ENCODE data around the gene NCOA1.

DNA sequence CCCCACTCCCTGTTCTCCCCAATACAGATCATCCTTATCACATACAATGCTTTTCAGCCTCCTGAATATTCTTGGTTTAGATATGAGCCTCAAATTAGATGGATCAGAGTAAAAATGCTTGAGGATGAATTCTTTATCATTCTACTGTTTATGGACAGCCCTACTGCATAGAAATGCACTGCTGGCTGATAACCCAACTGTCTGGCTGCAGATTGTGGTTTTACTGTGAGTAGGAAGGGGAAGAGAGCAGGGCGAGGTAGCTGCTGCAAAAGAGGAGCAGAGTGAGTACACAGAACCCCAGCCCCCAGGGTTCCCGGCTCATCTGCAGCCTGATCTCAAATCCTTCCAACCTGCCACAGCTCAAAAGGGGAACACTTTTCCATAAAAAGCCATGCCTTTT is 29.4 kb upstream of the NCOA1 start:
- TF ChIP-seq, protein P1, sequence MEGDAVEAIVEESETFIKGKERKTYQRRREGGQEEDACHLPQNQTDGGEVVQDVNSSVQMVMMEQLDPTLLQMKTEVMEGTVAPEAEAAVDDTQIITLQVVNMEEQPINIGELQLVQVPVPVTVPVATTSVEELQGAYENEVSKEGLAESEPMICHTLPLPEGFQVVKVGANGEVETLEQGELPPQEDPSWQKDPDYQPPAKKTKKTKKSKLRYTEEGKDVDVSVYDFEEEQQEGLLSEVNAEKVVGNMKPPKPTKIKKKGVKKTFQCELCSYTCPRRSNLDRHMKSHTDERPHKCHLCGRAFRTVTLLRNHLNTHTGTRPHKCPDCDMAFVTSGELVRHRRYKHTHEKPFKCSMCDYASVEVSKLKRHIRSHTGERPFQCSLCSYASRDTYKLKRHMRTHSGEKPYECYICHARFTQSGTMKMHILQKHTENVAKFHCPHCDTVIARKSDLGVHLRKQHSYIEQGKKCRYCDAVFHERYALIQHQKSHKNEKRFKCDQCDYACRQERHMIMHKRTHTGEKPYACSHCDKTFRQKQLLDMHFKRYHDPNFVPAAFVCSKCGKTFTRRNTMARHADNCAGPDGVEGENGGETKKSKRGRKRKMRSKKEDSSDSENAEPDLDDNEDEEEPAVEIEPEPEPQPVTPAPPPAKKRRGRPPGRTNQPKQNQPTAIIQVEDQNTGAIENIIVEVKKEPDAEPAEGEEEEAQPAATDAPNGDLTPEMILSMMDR (IDR thresholded peaks at IDR 0.05), result no peak
- TF ChIP-seq SMC3 (IDR thresholded peaks at IDR 0.05; ENCODE audit: low read depth, low read length), result no peak
- TF ChIP-seq RCOR1 (IDR thresholded peaks at IDR 0.05; ENCODE audit: low read length), result no peak
- TF ChIP-seq, protein P2, sequence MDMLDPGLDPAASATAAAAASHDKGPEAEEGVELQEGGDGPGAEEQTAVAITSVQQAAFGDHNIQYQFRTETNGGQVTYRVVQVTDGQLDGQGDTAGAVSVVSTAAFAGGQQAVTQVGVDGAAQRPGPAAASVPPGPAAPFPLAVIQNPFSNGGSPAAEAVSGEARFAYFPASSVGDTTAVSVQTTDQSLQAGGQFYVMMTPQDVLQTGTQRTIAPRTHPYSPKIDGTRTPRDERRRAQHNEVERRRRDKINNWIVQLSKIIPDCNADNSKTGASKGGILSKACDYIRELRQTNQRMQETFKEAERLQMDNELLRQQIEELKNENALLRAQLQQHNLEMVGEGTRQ (IDR thresholded peaks at IDR 0.05; ENCODE audit: borderline replicate concordance, low read depth, low read length), result no peak
- TF ChIP-seq, protein P3, sequence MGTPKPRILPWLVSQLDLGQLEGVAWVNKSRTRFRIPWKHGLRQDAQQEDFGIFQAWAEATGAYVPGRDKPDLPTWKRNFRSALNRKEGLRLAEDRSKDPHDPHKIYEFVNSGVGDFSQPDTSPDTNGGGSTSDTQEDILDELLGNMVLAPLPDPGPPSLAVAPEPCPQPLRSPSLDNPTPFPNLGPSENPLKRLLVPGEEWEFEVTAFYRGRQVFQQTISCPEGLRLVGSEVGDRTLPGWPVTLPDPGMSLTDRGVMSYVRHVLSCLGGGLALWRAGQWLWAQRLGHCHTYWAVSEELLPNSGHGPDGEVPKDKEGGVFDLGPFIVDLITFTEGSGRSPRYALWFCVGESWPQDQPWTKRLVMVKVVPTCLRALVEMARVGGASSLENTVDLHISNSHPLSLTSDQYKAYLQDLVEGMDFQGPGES (IDR thresholded peaks at IDR 0.05; ENCODE audit: low read depth, low read length), result no peak
- TF ChIP-seq EP300 (IDR thresholded peaks at IDR 0.05; ENCODE audit: borderline replicate concordance in 1 of 2, low read depth in 1 of 2, low read length in 1 of 2), result no peak
- no peak for TF ChIP-seq EZH2phosphoT487 (IDR thresholded peaks at IDR 0.05; ENCODE audit: borderline replicate concordance, low read depth)
